Left ventricle myocardium superior (tissue), 1 donor: ENCODE data around the gene SH2B2. TPM values are rescaled to one million over a fixed set of nuclear protein-coding genes. Genes with fewer than 3 reads are reported as not detected.
"Not testable (repeated sequence)": the region's sequence is repeated elsewhere in the genome, so short reads cannot be mapped to it uniquely, and the experiment has no call there.

Experiments
- ATAC-seq: fragments of 200-7000 bp; cut with Tn5 transposase; one replicate; pipeline ENCODE4 v1.9.1; 2020; ENCODE audit warnings: mild to moderate bottlenecking, moderate library complexity
- DNase-seq: peaks from one replicate; pipeline ENCODE4 v3.0.0-alpha.2; 2020
- intact Hi-C: fragments of 100-400 bp; cut with micrococcal nuclease; formaldehyde crosslinking; loops from one replicate; pipeline ENCODE4 v1.11.0; 2022
- total RNA-seq: library from RNA; stranded (reverse); fragmentation: NEBNext Ultra II Directional; extraction: Animal tissue kit (Norgen Biotek cat#: 25700); gene quantifications from one replicate; pipeline ENCODE4 v1.2.1, GENCODE V29; 2021
- donor health status: DM: no; HTN: yes; CAD: no; lungs with severe emphysema.

Gene SH2B2
- total RNA-seq, 1 donor from 2014 or later = 0.99 TPM

DNA sequence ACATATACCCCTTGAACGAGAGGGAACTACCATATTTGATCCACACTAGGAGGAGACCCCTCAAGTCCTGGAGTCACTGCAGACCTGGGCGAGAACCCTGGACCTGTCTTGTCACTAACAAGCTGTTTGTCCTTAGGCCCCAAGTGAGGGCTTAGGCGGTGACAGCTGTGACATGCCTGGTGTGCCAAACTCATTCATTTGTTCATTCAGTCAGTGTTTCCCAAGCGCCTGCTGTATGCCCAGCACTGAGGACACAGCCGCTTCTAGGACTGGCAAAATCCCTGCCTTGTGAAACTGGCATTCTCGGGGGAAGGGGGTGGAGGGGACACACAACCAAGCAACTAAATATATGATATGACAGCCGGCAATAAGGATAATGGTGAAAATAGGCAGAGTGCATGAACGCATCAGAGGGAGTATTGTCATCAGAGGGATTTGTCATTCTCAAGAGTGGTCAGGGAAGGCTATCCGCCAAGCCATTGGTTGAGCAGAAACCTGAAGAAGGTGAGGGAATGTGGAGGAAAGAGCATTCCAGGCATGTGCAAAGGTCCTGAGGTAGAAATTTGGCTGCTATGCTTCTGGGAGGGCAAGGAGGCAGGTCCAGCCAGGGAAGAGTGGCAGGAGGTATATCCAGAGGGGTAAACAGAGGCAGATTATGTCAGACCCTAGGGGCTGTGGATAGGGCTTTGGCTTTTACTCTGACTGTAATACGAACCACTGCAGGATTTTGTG lies 11.0 kb downstream of the SH2B2 start:
- ATAC-seq = no peak
- no peak for DNase-seq
- intact Hi-C loops = no loop called here

DNA sequence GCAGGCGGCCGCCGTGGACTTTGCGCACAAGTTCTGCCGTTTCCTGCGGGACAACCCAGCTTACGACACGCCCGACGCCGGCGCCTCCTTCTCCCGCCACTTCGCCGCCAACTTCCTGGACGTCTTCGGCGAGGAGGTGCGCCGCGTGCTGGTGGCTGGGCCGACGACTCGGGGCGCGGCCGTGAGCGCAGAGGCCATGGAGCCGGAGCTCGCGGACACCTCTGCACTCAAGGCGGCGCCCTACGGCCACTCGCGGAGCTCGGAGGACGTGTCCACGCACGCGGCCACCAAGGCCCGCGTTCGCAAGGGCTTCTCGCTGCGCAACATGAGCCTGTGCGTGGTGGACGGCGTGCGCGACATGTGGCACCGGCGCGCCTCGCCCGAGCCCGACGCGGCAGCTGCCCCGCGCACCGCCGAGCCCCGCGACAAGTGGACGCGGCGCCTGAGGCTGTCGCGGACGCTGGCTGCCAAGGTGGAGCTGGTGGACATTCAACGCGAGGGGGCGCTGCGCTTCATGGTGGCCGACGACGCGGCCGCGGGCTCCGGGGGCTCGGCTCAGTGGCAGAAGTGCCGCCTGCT lies 14.1 kb downstream of the SH2B2 start:
- DNase-seq = peak; percentile 52
- ATAC-seq = peak; percentile 64
- intact Hi-C loops = no loop called here

DNA sequence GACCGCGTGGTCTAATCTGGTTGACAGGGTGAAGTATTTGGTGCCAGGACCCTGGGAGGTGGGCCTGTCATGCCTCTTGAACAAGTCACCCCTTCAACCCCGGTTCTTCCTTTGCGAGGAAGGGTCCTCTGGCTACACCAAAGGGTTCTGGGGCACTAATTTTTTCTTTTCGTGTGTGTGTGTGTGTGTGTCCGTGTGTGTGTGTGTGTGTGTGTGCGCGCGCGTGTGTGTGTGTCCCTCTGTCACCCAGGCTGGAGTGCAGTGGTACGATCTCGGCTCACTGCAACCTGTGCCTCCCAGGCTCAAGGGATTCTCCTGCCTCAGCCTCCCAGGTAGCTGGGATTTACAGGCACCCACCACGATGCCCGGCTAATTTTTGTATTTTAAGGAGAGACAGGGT lies 14.7 kb downstream of the SH2B2 start:
- DNase-seq, intact Hi-C loops, ATAC-seq: not testable (repeated sequence)

DNA sequence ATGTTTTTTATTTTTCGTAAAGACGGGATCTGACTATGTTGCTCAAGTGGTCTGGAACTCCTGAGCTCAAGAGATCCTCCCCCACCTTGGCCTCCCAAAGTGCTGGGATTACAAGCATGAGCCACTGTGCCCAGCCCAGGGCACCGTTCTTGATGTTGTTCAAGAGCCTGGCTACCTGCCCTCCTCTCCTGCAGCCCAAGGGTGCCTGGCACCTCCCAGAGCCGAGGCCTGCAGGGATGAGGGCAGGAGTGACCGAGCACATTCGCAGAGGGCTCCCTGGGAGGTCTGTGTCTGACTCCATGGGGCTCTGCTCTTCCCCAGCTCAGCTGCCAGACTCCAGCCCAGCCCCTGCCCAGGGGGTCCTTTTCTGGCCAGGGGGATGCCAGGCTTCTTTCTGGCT lies 15.4 kb downstream of the SH2B2 start:
- intact Hi-C loops = no loop called here
- DNase-seq (no peak), ATAC-seq (no peak)

DNA sequence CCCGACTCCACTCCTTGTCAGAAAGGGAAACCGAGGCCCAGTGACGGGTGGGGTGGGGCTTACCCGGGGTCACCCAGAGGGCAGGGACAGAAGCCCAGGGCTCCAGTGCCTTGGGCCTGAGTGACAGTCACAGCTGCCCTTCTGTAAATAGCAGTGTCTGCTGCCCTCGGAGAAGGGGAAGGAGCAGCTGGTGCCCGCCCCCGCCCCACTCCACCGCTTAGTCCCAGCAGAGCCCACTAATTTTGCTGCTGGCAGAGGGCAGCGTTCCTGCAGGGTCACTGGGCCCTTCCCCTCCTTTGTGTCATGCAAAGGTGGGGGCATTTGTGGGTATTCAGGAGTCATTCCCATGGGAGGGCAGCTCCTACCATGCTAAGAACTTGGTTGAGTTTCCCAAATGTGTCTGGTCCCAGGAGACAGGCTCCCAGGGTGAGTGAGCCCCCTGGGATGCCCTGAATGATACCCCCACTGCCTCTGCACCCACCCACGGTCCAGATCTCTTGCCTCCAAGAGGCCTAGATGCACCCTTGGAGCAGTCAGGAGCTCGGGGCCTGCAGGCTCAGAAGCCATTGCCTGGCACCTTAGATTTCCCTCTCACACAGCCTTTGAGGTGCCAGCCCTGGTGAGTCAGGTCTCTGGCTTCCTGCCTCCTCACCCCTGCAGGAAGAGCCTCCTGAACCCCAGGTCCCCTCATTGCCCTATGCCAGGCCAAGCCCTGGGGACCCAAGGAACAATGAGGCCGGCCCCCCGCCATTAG lies 17.2 kb downstream of the SH2B2 start:
- DNase-seq = no peak
- intact Hi-C loops = no loop called here
- ATAC-seq = no peak

DNA sequence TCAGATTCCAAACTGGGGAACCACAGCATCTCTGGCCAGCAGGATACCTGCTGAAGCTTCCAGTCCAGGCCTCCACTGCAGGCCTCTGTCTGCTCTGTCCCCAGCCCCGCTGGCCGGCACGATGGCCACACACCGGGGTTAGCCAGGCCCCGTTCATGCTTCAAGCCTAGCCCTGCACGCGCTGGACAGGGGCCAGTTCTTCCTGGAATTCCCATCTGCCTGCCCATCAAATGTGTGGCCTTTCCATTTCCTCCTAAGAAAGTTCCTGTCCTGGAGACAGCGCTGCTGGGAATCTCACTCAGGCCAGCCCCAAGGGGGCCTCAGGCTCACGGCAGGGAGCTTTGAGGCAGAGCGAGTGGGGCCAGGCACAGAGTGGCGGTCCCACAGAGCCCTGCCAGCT lies 18.0 kb downstream of the SH2B2 start:
- intact Hi-C loops = no loop called here
- ATAC-seq (no peak), DNase-seq (peak; percentile 43)

DNA sequence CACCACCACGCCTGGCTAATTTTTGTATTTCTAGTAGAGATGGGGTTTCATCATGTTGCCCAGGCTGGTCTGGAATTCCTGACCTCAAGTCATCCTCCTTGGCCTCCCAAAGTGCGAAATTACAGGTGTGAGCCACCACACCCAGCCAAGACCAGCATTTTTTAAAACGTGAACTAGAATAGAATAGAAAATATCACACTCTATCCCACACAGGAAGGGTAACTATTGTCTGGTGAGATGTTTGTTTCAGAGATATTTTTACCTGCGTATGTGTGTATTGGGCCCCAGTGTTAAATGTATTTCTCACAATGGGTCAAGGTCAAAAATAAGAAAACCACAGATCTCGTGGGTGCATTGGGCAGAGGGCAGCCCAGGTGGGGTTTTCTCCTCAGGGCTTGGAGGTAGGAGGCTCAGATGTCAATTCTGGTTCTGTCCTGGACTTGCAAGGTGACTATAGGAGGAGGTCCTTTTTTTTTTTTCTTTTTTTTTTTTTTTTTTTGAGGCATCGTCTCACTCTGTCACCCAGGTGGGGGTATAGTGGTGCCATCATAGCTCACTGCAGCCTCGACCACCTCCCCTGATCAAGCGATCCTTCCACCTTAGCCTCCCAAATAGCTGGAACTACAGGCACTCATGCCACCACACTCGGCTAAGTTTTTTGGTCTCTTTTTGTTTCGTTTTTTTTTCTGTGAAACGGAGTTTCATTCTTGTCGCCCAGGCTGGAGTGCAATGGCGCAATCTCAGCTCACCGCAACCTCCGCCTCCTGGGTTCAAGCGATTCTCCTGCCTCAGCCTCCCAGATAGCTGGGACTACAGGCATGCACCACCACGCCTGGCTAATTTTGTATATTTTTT lies 19.0 kb downstream of the SH2B2 start:
- ATAC-seq (no peak), DNase-seq (no peak)
- intact Hi-C loops = no loop called here

DNA sequence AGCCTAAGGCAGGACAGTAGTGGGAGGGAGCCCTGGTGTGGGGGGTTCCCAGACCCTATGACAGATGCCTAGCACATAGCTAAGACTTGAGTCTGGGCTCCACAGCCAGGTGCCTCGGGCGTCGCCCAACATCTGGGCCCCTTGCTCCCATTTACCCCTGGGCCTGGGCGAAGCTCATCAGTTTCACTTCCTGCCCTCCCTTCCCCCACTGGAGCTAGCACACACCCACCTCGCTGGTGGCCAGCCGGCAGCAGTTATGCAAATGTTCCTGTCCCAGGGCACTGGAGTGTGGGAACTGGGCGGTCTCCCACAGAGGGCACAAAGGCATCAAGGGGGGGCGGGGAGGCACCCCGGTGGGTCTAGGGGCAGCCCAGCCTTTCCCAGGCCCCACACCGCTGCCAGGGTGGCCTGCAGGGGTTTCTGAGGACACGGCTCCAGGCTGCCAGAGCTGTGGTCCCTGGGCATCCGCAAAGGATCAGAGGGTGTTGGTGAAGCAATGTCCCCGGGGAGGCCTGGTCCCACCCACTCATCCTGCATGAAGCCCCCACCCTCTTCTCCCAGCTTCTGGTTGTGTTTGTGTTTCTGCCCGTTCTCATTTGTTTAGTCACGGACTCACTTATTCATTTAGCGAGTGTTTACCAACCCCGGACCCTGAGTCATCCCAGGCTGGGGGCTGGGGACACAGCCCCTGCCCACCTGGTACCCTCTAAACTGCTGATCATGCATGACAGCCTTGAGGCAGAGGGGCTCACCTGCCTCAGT lies 20.4 kb downstream of the SH2B2 start:
- DNase-seq (peak; percentile 55), ATAC-seq (peak; percentile 69)
- intact Hi-C loops = no loop called here

DNA sequence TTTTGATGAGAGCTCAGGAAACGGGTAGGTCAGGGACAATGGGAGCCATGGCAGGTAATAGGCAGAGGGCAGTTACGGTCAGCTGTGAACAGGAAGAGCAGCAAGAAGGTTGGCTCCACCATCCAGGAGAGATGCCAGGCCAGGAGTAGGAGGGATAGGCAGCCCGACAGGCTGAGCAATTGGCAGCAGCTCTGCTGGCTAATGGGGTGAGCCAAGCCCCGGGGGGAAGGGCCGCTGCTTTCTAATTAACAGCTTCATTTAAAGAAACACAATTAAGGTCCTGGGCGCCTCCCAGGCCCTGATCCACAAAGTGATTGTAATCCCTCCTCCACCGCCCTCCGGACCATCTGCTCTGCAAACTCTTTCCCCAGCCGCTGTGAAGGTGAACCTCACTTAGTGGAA lies 23.7 kb downstream of the SH2B2 start:
- no peak for ATAC-seq
- DNase-seq = no peak
- intact Hi-C loops = no loop called here

DNA sequence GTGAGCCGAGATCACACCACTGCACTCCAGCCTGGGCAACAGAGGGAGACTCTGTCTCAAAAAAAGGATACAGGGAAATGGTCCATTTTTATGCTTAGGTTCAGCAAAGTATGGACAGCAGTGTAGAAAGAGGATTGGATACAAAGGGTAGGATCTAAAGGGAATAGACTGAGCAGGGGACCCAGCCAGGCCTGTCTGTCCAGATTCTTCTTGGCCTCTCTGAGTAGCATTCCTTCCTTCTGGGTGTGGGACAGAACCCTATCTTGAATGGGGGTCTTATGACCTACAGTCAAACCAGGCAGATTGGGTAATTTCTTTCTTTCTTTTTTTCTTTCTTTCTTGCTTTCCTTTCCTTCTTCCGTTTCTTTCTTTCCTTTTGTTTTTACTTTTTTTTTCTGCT lies 25.6 kb downstream of the SH2B2 start:
- DNase-seq = no peak
- ATAC-seq = no peak
- intact Hi-C loops = no loop called here

DNA sequence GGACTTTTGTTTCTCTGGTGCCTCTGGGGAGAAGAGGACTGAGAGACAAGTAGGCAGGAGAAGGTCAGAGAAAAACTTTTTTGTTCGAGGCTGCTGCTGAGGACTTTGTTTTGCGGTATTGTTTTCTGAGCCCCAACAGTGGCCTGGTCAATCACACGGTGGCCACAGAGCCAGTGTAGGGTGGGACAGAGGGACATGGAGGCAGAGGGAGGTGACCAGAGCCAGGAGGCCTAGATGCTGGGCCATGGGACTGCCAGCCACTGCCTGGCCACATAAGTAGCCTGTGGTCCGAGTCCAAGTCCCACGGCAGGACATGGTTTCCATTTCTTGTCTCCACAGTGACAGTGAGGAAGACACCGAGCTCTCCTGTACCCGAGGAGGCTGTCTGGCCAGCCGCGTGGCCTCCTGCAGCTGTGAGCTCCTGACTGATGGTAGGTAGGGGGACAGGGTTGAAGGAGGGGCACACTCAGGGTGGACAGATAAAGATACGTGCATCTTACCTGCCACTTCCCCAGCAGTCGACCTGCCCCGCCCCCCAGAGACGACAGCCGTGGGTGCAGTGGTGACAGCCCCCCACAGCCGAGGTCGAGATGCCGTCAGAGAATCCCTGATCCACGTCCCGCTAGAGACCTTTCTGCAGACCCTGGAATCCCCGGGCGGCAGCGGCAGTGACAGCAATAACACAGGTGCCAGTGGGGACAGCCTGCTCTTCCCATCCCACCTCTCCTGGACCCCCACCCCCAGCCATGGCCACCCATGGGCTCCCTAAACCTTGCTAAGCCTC lies 27.5 kb downstream of the SH2B2 start:
- DNase-seq (no peak), ATAC-seq (no peak)
- intact Hi-C loops = no loop called here

DNA sequence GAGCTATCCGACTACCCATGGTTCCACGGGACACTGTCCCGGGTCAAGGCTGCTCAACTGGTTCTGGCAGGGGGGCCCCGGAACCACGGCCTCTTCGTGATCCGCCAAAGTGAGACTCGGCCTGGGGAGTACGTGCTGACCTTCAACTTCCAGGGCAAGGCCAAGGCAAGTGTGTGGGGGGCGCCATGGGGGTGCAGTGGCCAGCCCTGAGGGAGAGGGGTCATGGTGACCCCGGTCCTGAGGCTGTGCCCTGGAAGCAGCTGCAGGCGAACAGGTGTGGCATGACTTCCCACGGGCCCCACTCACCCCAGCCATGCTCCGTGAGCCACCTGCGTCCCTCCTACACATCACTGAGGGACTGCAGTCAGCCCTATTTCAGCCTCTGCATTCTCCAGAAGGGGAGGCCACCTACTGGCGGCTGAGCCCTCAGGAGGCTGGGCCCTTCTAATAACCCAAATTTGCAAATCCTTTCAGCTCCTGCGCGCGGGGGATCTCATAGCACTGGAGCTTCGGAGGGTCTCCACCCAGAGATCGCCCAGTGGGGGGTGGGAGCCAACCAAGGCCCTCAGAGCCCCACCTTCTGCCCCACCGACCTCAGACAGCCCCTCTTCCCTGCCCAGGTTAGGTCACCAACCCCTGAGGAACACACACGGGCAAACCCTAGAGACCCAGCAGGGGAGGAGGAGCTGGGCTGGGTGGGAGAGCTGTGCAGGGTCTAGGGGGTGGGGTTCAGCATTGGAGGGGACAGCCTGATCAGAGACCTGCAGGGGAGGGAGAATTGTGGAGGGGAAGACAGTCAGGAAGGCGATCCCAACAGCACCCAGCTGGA lies 30.8 kb downstream of the SH2B2 start:
- no peak for ATAC-seq
- intact Hi-C loops = no loop called here

DNA sequence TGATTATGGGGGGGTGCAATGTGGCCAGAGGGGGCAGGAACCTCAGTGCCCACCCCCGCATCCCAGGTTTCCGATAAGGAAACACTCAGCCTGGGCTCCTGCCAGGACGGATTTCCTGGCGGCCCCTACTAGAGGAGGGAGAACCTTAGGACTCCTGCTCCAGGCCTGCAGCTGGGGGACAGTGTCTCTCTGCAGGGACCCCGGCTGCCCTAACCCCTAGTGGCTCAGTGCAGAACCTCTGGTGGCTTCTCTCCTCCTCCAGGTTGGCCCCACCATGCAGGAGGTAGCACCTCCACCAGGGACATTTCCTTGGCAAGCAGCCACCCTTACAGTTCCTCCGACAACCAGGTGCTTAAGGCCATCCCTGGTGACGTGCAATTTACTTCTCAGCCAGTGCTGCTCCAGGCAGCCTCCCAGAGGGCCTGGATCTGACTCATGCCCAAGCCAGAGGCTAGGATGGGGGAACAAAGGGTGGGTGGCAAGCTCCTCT lies 31.9 kb downstream of the SH2B2 start:
- intact Hi-C loops = no loop called here
- no peak for ATAC-seq

More for the DNA sequence above, 30.8 kb downstream of the SH2B2 start:
- no peak for DNase-seq

DNA sequence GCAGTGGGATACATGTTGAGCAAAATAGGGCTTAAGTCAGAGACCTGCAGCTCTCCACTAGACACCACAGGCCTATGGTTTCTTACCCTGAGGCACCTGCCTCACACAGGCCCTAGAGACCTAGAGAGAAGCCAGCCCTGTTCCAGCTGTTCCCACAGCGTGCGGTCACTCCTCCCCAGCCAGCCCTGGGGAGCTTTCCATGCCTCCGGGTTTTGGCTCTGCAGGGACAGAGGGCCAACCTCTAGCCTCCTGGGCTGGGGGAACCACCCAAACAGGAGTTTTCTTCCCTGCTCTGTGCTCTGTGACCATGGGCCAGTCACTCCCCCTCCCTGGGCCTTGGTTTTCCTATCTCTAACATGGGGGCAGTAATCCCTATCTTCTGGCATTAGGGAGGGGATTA lies 33.0 kb downstream of the SH2B2 start:
- intact Hi-C loops = no loop called here
- ATAC-seq (no peak), DNase-seq (no peak)

More for the DNA sequence above, 31.9 kb downstream of the SH2B2 start:
- DNase-seq = no peak

DNA sequence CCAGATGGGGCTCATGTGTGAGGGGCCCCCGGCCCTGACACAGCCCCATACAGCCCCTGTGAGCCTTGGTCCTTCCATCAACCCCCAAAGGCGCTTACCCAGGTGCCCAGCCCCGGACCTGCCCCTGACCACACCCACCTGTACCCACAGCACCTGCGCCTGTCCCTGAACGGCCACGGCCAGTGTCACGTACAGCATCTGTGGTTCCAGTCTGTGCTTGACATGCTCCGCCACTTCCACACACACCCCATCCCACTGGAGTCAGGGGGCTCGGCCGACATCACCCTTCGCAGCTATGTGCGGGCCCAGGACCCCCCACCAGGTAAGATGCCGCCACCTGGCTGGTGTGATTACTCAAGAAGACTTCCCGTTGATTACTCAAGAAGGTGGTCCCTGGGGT lies 33.5 kb downstream of the SH2B2 start:
- intact Hi-C loops = no loop called here
- ATAC-seq (no peak), DNase-seq (no peak)

DNA sequence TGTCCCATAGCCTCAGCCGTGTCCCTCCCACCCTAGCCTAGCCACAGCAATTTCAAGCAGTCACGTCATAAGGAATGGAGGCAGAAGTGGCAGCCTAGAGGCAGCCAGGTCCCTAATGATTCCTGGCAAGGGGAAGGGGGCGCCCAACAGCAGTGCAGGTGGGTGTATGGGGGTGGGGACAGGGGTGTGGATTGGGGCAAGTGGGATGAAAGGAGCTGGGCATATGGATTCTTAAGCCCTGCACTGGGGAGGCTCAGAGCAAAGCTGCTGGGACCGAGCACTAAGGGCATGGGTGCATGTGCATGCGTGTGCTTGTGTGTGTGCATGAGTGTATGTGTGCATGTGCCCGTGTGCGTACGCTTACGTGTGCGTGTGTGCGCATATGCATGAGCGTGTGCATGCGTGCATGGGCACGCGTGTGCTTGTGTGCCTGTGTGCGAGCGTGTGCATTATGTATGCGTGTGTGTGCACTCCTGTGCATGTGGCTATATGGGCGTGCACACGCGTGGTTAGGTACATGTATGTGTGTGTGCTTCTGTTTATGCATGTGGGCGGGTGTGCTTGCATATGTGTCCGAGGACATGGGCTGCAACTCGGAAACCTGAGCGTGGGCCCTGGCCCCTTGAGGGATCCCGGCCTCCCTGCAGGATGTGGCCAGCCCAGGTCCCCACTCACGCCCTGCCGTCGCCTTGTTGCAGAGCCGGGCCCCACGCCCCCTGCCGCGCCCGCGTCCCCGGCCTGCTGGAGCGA lies 34.1 kb downstream of the SH2B2 start:
- DNase-seq (no peak), ATAC-seq (no peak)

More for the DNA sequence above, 34.1 kb downstream of the SH2B2 start:
- intact Hi-C loops = no loop called here
